Measurements from ENCODE around the gene CCL24.
"Not testable (repeated sequence)": the region's sequence is repeated elsewhere in the genome, so short reads cannot be mapped to it uniquely, and the experiment has no call there.

Gene CCL24

DNA sequence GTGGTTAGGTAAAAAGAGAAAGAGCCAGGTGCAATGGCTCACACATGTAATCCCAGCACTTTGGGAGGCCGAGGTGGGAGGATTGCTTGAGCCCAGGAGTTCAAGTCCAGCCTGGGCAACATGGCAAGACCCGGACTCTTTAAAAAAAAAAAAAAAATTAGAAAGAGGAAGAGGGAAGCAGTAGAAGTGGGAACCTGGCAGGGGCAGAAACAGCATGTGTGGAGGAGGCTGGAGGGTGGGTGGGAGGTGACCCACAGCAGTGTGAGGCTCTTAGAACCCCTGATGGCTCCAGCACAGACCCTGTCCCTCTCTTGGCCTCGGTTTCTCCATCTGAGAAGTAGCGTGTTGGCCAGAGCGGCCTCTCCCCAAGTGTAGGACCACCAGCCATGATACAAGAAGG lies 4.9 kb upstream of the CCL24 start:
- DNase-seq: no peak

DNA sequence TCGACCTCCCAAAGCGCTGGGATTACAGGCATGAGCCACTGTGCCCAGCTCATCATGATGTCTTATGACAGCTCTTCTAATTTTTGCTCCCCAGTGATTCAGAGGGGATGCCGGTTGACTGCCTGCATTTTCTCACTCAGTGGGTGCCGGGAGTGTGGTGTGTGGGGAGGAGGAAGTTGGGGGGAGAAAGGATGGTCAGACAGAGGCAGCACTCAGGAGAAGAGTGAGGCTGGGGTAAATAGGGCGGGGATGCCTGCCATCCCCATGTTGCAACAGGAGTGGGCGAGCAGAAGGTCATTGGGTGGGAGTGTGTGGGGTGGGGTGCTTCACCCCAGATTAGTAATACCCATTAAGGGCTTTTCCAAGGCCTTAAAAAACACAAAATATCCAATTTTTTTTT lies 3.5 kb upstream of the CCL24 start:
- no peak for DNase-seq

DNA sequence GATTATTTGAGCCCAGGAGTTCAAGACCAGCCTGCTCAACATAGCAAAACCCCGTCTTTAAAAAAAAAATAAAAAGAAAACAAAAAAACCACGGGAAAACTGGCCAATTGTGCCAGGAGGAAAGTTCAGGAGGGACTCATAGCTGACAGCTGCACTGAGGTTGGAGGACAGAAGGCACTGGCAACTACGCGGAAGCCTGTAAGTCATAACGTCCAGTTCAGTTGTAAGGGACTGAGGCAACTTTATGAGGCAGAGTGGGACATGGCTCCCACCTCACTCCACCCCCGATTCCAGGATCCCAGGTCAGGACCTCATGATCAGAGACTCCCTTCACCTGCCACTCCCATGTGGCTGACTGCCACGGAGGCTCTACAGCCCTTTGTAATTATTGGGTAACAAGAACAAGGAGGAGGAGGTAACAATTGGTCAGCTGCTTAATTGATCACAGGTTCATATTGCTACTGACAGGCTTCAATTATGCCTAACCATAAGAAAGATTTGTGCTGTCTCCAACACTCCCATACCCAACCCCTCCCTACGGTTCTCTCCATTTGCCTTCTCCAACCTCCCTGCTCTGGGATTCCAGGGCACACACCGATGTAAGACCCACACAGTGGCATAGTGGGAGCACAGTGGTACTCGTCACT lies 1.9 kb upstream of the CCL24 start:
- no peak for DNase-seq

DNA sequence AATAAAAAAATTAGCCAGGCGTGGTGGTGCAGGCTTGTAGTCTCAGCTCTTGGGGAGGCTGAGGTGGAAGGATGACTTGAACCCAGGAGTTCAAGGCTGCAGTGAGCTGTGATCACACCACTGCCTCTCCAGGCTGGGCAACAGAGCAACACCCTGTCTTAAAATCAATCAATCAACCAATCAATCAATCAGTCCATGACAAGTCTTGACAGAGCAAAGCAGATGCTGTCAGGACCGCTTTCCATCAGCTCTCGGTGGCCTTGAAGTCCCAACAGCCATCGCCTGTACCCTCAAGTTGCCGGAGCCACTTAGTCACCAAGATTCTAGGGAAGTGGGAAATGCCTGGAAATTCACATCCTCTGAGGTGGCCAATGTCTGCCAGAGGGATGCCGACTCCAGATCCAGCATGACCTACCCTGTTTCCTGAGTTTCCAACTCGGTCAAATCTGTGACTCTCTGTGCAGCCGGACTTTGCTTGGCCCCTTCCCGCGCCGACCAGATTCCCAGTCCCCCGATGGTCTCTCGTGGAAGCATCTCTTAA lies 871 bp upstream of the CCL24 start:
- DNase-seq: no peak

- DNase-seq: no peak
Observed at GRCh38 chr7:75813084-75813483, 522 bp downstream of the CCL24 start.

- DNase-seq: no peak
Observed at GRCh38 chr7:75811894-75812678, 1.5 kb downstream of the CCL24 start.

DNA sequence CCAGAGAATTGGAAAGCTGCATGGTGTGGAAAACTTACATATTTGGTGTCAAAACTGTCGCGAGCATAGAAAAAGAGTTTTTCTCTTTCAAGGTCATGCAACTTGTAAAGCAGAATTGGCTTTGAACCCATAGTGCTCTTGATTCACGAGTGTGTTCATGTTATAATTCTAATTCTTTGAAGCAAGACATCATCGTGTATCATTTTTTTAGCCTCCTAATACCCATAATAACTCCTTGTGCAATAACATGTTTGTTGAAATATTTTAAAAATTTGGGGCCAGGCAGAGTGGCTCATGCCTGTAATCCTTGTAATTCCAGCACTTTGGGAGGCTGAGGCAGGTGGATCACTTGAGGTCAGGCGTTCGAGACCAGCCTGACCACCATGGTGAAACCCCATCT lies 4.2 kb downstream of the CCL24 start:
- DNase-seq: no peak

DNA sequence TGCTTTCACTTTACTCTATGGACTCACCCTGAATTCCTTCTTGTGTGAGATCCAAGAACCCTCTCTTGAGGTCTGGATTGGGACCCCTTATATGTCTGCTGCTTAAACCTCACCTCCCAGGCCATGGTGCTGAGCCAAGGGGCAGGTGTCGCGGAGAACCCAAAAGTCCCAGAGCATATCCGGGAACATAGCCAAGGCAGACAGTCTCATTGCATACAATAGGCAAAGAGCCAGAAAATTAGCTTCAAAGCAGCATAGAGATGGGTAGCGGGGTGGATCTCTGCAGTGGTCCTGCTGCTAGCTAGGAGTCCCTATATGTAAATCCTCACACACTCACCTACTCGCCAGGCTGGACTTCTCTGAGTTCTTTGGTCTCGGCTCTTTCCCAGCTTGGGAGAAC lies 5.5 kb downstream of the CCL24 start:
- DNase-seq: no peak

DNA sequence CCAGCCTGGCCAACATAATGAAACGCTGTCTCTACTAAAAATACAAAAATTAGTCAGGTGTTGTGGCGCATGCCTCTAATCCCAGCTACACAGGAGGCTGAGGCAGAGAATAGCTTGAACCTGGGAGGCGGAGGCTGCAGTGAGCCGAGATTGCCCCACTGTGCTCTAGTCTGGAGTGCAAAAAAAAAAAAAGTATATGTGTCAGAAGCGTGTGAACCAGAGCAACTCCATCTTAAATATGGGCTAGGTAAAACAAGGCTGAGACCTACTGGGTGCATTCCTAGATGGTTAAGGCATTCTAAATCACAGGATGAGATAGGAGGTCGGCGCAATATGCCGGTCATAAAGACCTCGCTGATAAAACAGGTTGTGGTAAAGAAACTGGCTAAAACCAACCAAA lies 6.2 kb downstream of the CCL24 start:
- no peak for DNase-seq

- DNase-seq: no peak
Observed at GRCh38 chr7:75806560-75807307, 6.9 kb downstream of the CCL24 start.

DNA sequence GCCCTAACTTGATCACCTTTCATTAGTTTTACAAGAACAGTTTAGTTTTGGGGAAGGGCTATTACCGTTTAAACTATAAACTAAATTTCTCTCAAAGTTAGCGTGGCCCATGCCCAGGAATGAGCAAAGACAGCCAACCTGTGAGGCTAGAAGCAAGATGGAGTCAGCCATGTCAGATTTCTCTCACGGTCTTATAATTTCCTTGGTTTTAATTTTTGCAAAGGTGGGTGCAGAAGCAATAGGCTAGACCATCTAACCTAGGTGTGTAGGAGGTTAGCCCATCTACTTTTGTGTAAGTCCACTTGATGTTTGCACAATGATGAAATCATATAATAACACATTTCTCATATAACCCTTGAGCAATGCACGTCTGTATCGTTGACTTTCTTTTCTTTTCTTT lies 8.9 kb downstream of the CCL24 start:
- DNase-seq: no peak

GRCh38 chr7:75804004-75804403 lies 9.6 kb downstream of the CCL24 start:
- no peak for DNase-seq

DNA sequence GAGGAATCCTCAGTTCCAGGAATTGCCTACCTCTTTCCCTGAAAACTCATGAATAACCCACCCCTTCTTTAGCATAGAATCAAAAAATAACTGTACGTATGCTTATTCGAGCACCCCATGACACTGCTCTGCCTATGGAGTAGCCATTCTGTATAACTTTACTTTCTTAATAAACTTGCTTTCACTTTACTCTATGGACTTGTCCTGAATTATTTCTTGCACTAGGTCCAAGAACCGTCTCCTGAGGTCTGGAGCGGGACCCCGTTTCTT lies 11.1 kb downstream of the CCL24 start:
- no peak for DNase-seq

- DNase-seq: no peak
Observed at GRCh38 chr7:75798770-75799169, 14.8 kb downstream of the CCL24 start.

- DNase-seq: no peak
Observed at GRCh38 chr7:75796420-75796819, 17.2 kb downstream of the CCL24 start.

- no peak for DNase-seq
Observed at GRCh38 chr7:75795831-75796285, 17.7 kb downstream of the CCL24 start.

DNA sequence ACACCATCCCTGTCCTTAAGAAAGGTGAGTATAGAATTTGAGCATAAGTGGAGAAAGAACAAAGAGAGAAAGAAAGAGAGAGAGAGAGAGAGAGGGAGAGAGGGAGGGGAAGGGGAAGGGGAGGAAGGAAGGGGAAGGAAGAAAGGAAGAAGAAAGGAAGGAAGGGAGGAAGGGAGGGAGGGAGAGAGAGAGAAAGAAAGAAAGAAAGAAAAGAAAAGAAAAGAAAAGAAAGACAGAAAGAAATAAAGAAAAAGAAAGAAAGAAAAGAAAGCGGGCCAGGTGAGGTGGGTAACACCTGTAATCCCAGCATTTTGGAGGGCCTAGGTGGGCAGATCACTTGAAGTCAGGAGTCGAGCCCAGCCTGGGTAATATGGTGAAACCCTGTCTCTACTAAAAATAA lies 19.9 kb downstream of the CCL24 start:
- no peak for DNase-seq

DNA sequence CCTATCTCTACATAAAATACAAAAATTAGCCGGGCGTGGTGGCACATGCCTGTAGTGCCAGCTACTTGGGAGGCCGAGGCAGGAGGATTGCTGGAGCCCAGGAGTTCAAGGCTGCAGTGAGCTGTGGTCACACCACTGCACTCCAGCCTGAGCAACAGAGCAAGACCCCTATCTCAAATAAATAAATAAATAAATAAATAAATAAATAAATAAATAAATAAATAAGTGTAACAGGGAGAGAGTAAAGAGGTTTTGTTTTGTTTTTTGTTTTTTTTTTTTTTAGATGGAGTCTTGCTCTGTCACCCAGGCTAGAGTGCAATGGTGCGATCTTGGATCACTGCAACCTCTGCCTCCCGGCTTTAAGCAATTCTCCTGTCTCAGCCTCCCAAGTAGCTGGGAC lies 21.0 kb downstream of the CCL24 start:
- not testable (repeated sequence) for DNase-seq

GRCh38 chr7:75789361-75789924 lies 24.2 kb downstream of the CCL24 start:
- no peak for DNase-seq

- not testable (repeated sequence) for DNase-seq
Observed at GRCh38 chr7:75788154-75788847, 25.3 kb downstream of the CCL24 start.

DNA sequence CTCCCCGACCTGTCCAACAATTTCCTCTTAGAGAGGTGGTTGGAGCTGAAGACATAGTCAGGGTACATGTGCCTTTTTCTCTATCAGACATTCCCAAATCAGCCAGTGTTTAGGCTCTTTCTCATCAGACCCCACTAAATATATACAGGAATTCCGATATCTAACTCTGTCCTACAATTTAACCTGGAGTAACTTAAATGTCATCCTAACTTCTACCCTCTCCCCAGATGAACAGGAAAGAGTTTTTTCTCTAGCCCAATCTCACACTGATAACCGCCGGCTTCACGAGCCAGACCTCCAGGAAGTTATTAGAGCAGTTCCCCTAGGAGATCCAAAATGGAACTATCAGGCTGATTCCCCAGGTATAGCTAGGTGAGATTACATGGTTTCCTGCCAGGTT lies 30.5 kb downstream of the CCL24 start:
- DNase-seq: not testable (repeated sequence)

- DNase-seq: not testable (repeated sequence)
Observed at GRCh38 chr7:75780647-75781273, 32.8 kb downstream of the CCL24 start.

Data from stimulated activated CD4-positive, alpha-beta T cell treated with anti-CD3 and anti-CD28 coated beads, Interleukin-15, amount 100 ng/mL, for 24 hours (primary cell).